GM18517 (cell line): ENCODE data around the gene NDOR1.

Experiments used
- ATAC-seq: cut with Tn5 transposase; IDR thresholded peaks from one replicate; pipeline ENCODE4 v1.9.1; 2021; ENCODE audit warnings: mild to moderate bottlenecking, moderate library complexity; ENCODE audit not compliant: unreplicated experiment

The NDOR1 gene

GRCh38 chr9:137182836-137183235 lies 22.7 kb upstream of the NDOR1 start:
- ATAC-seq, result no peak

DNA sequence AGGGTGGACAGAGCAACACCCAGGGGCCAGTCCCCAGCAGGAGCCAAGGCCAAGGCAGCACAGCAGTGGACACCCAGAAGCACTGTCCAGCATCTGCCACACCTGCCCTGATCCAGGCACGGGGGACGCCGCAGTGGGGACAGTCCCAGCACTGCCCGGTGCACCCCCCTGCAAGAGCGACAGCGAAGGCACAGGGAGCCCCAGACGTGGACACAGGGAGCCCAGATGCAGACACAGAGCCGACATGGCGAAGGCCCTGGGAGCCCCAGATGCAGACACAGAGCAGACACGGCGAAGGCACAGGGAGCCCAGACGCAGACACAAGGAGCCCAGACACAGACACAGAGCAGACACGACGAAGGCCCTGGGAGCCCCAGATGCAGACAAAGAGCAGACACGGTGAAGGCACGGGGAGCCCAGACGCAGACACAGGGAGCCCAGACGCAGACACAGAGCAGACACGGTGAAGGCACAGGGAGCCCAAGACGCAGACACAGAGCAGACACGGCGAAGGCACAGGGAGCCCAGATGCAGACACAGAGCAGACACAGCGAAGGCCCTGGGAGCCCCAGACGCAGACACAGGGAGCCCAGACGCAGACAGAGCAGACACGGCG lies 21.4 kb upstream of the NDOR1 start:
- no peak for ATAC-seq

- ATAC-seq, result no peak
These were observed 20.4 kb upstream of the NDOR1 start for GRCh38 chr9:137184881-137185660.

- ATAC-seq, result no peak
These were observed 19.6 kb upstream of the NDOR1 start for GRCh38 chr9:137185921-137186320.

GRCh38 chr9:137186385-137186784 lies 19.1 kb upstream of the NDOR1 start:
- ATAC-seq, result no peak

GRCh38 chr9:137187386-137187785 lies 18.1 kb upstream of the NDOR1 start:
- no peak for ATAC-seq

DNA sequence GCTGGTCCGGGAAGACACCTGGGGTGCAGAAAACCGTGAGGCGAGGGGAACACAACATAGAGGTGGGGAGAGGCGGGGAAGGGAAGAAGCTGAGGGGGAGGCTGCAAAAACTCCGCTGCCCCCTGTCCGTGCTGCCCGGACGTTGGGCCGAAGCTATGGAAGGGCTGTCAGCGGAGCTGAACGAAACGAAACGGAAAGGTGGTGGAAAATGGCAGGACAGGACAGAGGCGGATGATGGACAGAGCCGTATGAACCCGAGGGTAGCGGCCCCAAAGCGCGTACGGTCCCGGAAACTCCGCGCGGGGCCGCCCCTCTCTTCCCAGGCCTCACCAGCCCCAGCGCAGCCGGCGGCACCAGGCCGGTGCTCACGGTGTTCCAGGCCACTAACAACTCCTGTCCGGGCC lies 17.4 kb upstream of the NDOR1 start:
- ATAC-seq, result no peak

DNA sequence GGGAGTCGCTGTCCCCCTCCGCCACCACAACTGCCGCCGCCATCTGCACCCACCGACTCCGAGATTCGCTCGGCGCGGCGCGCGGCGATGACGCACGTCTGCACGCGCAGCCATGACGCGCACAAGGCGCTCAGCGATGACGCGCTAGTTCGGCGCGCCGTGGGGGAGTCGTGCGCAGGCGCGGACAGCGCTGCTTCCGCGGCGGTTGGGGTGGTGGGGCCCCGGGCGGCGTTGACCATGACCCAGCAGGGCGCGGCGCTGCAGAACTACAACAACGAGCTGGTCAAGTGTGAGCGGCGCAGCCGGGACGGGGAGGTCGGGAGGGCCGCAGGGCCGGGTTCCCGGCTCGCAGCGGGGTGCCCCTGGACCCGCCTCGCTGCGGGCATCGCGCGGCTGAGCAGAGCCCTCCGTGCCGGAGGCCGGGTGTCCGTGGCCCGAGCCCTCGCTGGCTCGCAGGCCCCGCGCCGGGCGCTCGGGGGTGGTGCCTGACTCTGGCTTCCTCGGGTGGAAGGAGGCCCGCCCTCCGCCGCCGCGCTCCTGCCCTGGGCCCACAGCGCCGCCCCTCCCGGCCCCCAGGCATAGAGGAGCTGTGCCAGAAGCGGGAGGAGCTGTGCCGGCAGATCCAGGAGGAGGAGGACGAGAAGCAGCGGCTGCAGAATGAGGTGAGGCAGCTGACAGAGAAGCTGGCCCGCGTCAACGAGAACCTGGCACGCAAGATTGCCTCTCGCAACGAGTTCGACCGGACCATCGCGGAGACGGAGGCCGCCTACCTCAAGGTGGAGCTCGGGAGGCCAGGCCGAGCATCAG lies 16.8 kb upstream of the NDOR1 start, which contains the start of the genes ANAPC2 and SSNA1:
Gene ANAPC2, minus strand, starts transcription at position 71 of the 807 bp plus-strand sequence. Its CDS starts 28 bp downstream, at position 43.
Gene SSNA1, plus strand, starts transcription at position 187 of the 807 bp plus-strand sequence. Its CDS starts 51 bp downstream, at position 238.
- ATAC-seq, result peak; percentile 82

GRCh38 chr9:137189297-137190295 lies 15.9 kb upstream of the NDOR1 start:
- ATAC-seq, result no peak

DNA sequence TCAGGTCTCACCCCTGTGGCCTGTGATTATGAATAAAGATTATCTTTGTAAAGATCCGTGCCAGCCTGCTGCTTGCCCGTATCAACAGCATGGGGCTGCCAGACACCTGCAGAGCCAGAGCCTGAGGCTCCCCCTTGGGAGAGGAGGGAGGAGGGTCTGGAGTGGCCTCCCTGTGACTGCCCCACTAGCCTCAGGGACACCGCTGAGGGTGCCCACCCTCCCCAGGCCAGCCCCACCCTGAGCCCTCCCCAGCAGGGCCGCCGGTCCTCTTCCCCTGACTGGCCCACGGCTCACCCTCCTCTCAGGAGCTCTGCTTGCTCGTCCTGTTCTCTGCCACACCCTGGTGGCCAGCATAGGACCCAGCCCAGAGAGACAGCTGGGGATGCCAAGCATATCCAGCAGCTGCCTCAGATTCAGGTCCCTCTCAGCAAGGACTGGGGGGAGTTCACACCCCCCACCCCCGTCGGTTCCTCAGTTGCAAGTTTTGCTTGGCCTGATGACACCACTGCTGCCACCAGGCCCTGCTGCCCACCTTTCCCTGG lies 15.1 kb upstream of the NDOR1 start:
- ATAC-seq, result no peak

GRCh38 chr9:137191245-137191644 lies 14.3 kb upstream of the NDOR1 start:
- no peak for ATAC-seq

GRCh38 chr9:137191691-137192447 lies 13.6 kb upstream of the NDOR1 start:
- no peak for ATAC-seq

GRCh38 chr9:137192448-137192780 lies 13.1 kb upstream of the NDOR1 start:
- ATAC-seq, result no peak

- no peak for ATAC-seq
These were observed 12.6 kb upstream of the NDOR1 start for GRCh38 chr9:137192859-137193258.

GRCh38 chr9:137193771-137194170 lies 11.7 kb upstream of the NDOR1 start:
- no peak for ATAC-seq

- ATAC-seq, result no peak
These were observed 11.1 kb upstream of the NDOR1 start for GRCh38 chr9:137194388-137194787.

- ATAC-seq, result no peak
These were observed 10.6 kb upstream of the NDOR1 start for GRCh38 chr9:137194909-137195308.

- ATAC-seq, result no peak
These were observed 9.8 kb upstream of the NDOR1 start for GRCh38 chr9:137195525-137196220.
